Testis (tissue), 3 donors: ENCODE results near the gene CAMSAP3. TPM values are rescaled to one million over a fixed set of nuclear protein-coding genes. Genes with fewer than 3 reads are reported as not detected.

Source experiments
- DNase-seq: peaks from one replicate; pipeline ENCODE4 v3.0.0-alpha.2; 2019
- H3K27ac ChIP-seq, 2 donors: fragments of 200-600 bp; sonication (generic); one replicate each; pipeline ENCODE4 v1.5.1; 2019
- H3K27me3 ChIP-seq: fragments of 200-600 bp; sonication (generic); one replicate; pipeline ENCODE4 v1.5.1; 2019
- H3K36me3 ChIP-seq: fragments of 200-600 bp; sonication (generic); one replicate; pipeline ENCODE4 v1.5.1; 2017; ENCODE audit warnings: low read depth; ENCODE audit errors: missing control alignments
- H3K4me1 ChIP-seq: fragments of 200-600 bp; sonication (generic); one replicate; pipeline ENCODE4 v1.5.1; 2019
- H3K4me3 ChIP-seq, 2 donors: fragments of 200-600 bp; sonication (generic); one replicate each; pipeline ENCODE4 v1.5.1; 2017 to 2019
- H3K9me3 ChIP-seq: fragments of 200-600 bp; sonication (generic); one replicate; pipeline ENCODE4 v1.5.1; 2017
- POLR2A ChIP-seq: fragments of 450-650 bp; IDR thresholded peaks from one replicate; pipeline ENCODE4 v1.6.1; 2017; ENCODE audit warnings: antibody characterized with exemption, mild to moderate bottlenecking, moderate library complexity
- WGBS, 2 donors: methylation state at CpG; one replicate each; pipeline ENCODE4 v1.1.5; 2018; 5-methylcytosine and 5-hydroxymethylcytosine counted together
- intact Hi-C: fragments of 100-400 bp; cut with DNase I; formaldehyde crosslinking; loops from one replicate; pipeline ENCODE4 v1.15.1; 2023; ENCODE audit warnings: low total_unique reads
- polyA plus RNA-seq: library from polyadenylated mRNA; stranded (reverse); fragments of 350-450 nt; fragmentation: Illumina TruSeq; extraction: RNeasy Lipid Tissue Mini Kit (QIAGEN cat#74804); gene quantifications from one replicate; pipeline ENCODE4 v1.2.3, GENCODE V29; 2014; ENCODE audit warnings: low read depth, low replicate concordance; ENCODE audit not compliant: insufficient read depth
- total RNA-seq, 2 donors: library from RNA; depleted of rRNA; stranded (reverse); fragments of >200 nt; gene quantifications; one replicate each; pipeline ENCODE4 v1.2.3, GENCODE V29; 2016
- TF ChIP-seq, protein P1 (sequence below), 3 experiments: fragments of 450-650 bp in 2 of 3; fragments of 200-600 bp in 1 of 3; sonication (generic) in 1 of 3; IDR thresholded peaks; one replicate each; pipeline ENCODE4 v1.5.1; 2016 to 2019; ENCODE audit warnings: antibody characterized with exemption in 3 of 3, mild to moderate bottlenecking in 2 of 3, moderate library complexity in 1 of 3

CAMSAP3 gene
- total and polyA plus RNA-seq, 3 donors from 2014 or later = 32.4 to 104 (median 64.7) TPM

DNA sequence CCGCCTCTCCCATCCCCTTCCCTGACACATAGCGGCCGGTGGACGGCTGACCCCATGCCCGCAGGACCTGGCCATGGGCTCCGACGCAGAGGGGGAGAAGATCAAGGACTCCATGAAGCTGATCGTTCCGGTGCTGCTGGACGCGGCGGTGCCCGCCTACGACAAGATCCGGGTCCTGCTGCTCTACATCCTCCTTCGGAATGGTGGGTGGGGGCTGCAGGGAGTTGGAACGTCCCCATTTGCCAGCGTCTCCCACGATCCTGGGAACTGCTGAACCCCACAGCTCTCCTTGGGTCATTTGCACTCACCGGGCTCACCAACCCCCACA lies 48.9 kb downstream of the CAMSAP3 start:
- 91 to 100% methylated on average over 3 to 20 of the region's 20 CpGs for WGBS, 2 donors
- no peaks in the 10 kb centered on the region for H3K4me1 ChIP-seq
- H3K27ac ChIP-seq = no peak overlapping the region
- intact Hi-C loops = no loop called here
- no peaks in the 10 kb centered on the region for H3K27me3 ChIP-seq
- TF ChIP-seq, protein P1, sequence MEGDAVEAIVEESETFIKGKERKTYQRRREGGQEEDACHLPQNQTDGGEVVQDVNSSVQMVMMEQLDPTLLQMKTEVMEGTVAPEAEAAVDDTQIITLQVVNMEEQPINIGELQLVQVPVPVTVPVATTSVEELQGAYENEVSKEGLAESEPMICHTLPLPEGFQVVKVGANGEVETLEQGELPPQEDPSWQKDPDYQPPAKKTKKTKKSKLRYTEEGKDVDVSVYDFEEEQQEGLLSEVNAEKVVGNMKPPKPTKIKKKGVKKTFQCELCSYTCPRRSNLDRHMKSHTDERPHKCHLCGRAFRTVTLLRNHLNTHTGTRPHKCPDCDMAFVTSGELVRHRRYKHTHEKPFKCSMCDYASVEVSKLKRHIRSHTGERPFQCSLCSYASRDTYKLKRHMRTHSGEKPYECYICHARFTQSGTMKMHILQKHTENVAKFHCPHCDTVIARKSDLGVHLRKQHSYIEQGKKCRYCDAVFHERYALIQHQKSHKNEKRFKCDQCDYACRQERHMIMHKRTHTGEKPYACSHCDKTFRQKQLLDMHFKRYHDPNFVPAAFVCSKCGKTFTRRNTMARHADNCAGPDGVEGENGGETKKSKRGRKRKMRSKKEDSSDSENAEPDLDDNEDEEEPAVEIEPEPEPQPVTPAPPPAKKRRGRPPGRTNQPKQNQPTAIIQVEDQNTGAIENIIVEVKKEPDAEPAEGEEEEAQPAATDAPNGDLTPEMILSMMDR (IDR thresholded peaks at IDR 0.05) = no peak
- no peak for TF ChIP-seq POLR2A
- no peak overlapping the region for H3K4me3 ChIP-seq
- H3K9me3 ChIP-seq = no peaks in the 10 kb centered on the region
- no peak for DNase-seq
- no peaks in the 10 kb centered on the region for H3K36me3 ChIP-seq

DNA sequence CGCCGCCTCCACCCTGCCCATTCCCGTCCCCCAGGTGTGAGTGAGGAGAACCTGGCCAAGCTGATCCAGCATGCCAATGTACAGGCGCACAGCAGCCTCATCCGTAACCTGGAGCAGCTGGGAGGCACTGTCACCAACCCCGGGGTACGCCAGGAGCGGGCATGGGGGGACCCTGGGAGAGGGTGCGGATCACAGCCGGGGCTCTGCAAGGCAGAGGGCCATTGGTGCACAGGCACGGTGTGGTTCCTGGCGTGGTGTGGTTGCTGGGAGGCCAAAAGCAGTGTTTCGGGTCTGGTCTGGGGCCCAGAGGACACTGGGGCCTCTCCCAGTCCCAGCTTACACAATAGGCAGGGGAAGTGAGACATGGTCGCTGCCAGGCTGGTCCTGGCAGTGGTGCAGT lies 49.5 kb downstream of the CAMSAP3 start:
- H3K4me3 ChIP-seq = no peak overlapping the region
- no peaks in the 10 kb centered on the region for H3K9me3 ChIP-seq
- no peak for DNase-seq
- H3K27me3 ChIP-seq = no peaks in the 10 kb centered on the region
- 91 to 97% methylated on average over 5 to 14 of the region's 14 CpGs for WGBS, 2 donors
- no peaks in the 10 kb centered on the region for H3K4me1 ChIP-seq
- H3K27ac ChIP-seq = no peak overlapping the region
- TF ChIP-seq, protein P1 (IDR thresholded peaks at IDR 0.05) = no peak
- TF ChIP-seq POLR2A = no peak
- intact Hi-C loops = no loop called here
- no peaks in the 10 kb centered on the region for H3K36me3 ChIP-seq

DNA sequence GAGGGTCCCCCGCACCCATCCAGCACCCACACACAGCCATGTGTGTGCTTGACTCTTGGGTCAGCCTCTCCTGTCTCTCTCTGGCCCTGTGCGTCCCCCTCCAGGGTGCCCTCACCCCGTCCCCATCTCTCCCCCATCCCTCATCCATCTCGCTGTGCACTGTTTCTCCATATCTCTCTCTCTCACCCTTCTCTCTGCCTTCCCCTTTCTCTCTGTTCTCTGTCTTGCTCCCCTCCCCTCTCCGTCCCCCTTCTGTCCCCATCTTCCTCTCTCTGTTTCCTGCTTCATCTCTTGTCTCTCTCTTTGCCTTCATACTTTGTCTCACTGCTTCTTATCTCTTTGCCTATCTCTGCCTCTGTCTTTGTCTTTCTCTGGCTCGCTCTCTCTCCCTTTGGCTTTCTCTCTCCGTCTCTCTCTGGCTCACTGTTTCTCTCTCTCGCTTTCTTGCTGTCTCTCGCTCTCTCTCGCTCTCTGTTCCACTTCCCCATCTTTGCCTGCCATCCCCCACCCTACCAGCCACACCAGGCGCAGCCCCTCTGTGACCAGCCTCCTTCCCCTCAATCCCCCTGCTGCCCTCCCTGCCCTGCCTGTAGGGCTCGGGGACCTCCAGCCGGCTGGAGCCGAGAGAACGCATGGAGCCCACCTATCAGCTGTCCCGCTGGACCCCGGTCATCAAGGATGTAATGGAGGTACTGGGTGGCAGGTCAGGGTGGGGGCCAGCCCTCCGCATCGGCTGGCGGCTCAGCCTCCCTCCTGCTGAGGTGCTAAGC lies 50.2 kb downstream of the CAMSAP3 start:
- TF ChIP-seq, protein P1 (IDR thresholded peaks at IDR 0.05) = no peak
- no peak for TF ChIP-seq POLR2A
- intact Hi-C loops = no loop called here

DNA sequence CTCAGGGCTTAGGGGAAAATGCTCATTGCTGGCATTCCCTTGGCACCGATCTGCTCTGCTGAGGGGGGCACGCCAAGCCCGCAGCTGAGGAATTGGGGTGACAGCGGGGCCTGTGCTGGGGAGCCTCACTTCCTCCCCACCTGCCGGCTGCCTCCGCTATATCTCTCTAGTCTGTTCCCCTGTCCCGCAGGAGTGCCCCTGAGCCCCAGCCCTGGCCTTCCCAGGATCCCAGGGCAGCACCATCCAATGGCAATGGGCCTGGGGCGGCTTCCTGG lies 50.7 kb downstream of the CAMSAP3 start:
- intact Hi-C loops = no loop called here
- Histone ChIP-seq H3K4me1 (no peaks in the 10 kb centered on the region), H3K36me3 (no peaks in the 10 kb centered on the region), H3K27ac (no peak overlapping the region), H3K4me3 (no peak overlapping the region), H3K27me3 (no peaks in the 10 kb centered on the region), H3K9me3 (no peaks in the 10 kb centered on the region)
- TF ChIP-seq POLR2A = no peak
- TF ChIP-seq, protein P1 (IDR thresholded peaks at IDR 0.05) = no peak
- WGBS, 2 donors = 74 to 94% methylated on average over 4 to 8 of the region's 8 CpGs
- DNase-seq = no peak

More for the DNA sequence above, 50.2 kb downstream of the CAMSAP3 start:
- Histone ChIP-seq H3K4me1 (no peaks in the 10 kb centered on the region), H3K27me3 (no peaks in the 10 kb centered on the region), H3K36me3 (no peaks in the 10 kb centered on the region), H3K9me3 (no peaks in the 10 kb centered on the region), H3K27ac (no peak overlapping the region), H3K4me3 (no peak overlapping the region)
- 71% methylated on average over 17 to 20 of the region's 20 CpGs for WGBS, 2 donors
- DNase-seq = no peak

DNA sequence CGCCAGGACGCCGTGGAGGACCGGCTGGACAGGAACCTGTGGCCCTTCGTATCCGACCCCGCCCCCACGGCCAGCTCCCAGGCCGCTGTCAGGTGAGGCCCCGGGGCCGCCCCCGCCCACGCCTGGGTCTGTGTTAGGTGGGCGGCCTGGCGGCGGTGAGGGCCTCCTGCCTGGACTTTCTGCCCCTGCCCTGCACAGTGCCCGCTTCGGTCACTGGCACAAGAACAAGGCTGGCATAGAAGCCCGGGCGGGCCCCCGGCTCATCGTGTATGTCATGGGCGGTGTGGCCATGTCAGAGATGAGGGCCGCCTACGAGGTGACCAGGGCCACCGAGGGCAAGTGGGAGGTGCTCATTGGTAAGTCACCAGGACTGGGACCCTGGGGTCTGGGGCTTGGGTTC lies 51.5 kb downstream of the CAMSAP3 start:
- TF ChIP-seq, protein P1 (IDR thresholded peaks at IDR 0.05) = no peak
- no peak for TF ChIP-seq POLR2A
- no peak overlapping the region for H3K4me3 ChIP-seq
- 89 to 92% methylated on average over 10 to 25 of the region's 26 CpGs for WGBS, 2 donors
- H3K36me3 ChIP-seq = no peaks in the 10 kb centered on the region
- H3K27me3 ChIP-seq = no peaks in the 10 kb centered on the region
- no peak for DNase-seq
- no peaks in the 10 kb centered on the region for H3K9me3 ChIP-seq
- intact Hi-C loops = no loop called here
- no peak overlapping the region for H3K27ac ChIP-seq
- H3K4me1 ChIP-seq = no peaks in the 10 kb centered on the region
